ENCODE results near the gene IRX3. TPM values are rescaled to one million over a fixed set of nuclear protein-coding genes. Genes with fewer than 3 reads are reported as not detected.

The IRX3 gene
- total RNA-seq, 2 donors from 2014 or later, result 33.2 to 95.1 TPM

DNA sequence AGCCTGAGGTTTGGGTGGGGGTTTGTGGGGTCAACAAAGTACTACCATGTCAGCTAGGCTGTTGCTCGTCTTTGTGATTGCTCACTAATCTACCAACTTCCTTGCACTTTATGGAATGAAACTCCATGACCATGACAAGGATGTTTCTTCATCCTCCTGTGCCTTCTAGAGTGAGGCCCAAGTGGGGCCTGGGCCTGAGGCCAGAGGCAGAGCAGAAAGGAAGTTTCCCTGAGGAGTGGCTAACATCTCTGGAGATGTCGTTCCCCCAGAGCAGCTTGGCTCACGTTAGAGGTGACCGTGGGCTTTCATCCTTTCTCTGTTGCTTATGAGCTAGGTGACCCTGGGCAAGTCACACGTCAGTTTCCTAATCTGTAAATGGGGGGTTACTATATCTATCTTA, 41.0 kb upstream of the IRX3 start:
- Histone ChIP-seq H3K27ac (no peak overlapping the region), H3K9me3 (no peaks in the 10 kb centered on the region), H3K27me3 (replicated peaks; ENCODE audit: insufficient read depth) (no peaks in the 10 kb centered on the region), H3K36me3 (no peaks in the 10 kb centered on the region), H3K4me1 (replicated peaks) (no peaks in the 10 kb centered on the region), H3K4me3 (no peak overlapping the region)
- TF ChIP-seq POLR2AphosphoS5 (IDR thresholded peaks at IDR 0.05), result no peak
- TF ChIP-seq, protein P1, sequence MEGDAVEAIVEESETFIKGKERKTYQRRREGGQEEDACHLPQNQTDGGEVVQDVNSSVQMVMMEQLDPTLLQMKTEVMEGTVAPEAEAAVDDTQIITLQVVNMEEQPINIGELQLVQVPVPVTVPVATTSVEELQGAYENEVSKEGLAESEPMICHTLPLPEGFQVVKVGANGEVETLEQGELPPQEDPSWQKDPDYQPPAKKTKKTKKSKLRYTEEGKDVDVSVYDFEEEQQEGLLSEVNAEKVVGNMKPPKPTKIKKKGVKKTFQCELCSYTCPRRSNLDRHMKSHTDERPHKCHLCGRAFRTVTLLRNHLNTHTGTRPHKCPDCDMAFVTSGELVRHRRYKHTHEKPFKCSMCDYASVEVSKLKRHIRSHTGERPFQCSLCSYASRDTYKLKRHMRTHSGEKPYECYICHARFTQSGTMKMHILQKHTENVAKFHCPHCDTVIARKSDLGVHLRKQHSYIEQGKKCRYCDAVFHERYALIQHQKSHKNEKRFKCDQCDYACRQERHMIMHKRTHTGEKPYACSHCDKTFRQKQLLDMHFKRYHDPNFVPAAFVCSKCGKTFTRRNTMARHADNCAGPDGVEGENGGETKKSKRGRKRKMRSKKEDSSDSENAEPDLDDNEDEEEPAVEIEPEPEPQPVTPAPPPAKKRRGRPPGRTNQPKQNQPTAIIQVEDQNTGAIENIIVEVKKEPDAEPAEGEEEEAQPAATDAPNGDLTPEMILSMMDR (IDR thresholded peaks at IDR 0.05), result no peak
- no peak for TF ChIP-seq POLR2A (IDR thresholded peaks at IDR 0.05)
- WGBS, result 88% methylated on average over 5 of the region's 5 CpGs
- DNase-seq (ENCODE audit: low spot score), result no peak
- intact Hi-C loops (cut with DNase I), result no loop called here

DNA sequence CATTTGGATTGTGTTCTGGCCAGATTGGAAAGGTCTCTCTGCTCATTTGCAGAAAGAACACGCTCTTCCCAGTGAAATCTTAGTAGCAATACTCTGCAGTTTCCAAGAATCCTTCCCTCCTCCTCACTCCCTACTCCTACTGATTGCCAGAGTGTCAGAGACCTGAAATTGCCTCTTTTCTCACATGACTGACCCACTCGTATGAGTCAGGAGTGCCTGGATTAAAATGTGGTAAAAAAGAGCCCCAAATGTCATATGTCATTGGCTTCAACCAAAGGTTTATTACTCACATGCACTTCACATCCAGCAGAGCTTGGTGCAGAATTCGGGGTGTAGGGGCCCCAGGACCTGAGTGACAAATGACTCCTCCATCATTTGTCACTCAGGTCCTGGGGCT, 39.7 kb upstream of the IRX3 start:
- 69% methylated on average over 3 of the region's 3 CpGs for WGBS
- H3K9me3 ChIP-seq, result no peaks in the 10 kb centered on the region
- no peak overlapping the region for H3K27ac ChIP-seq
- no peak for DNase-seq (ENCODE audit: low spot score)
- TF ChIP-seq, protein P1 (IDR thresholded peaks at IDR 0.05), result no peak
- no peak for TF ChIP-seq POLR2AphosphoS5 (IDR thresholded peaks at IDR 0.05)
- TF ChIP-seq POLR2A (IDR thresholded peaks at IDR 0.05), result no peak
- H3K4me3 ChIP-seq, result no peak overlapping the region
- intact Hi-C loops (cut with DNase I), result no loop called here
- no peaks in the 10 kb centered on the region for H3K36me3 ChIP-seq
- H3K27me3 ChIP-seq (replicated peaks; ENCODE audit: insufficient read depth), result no peaks in the 10 kb centered on the region
- H3K4me1 ChIP-seq (replicated peaks), result no peaks in the 10 kb centered on the region

DNA sequence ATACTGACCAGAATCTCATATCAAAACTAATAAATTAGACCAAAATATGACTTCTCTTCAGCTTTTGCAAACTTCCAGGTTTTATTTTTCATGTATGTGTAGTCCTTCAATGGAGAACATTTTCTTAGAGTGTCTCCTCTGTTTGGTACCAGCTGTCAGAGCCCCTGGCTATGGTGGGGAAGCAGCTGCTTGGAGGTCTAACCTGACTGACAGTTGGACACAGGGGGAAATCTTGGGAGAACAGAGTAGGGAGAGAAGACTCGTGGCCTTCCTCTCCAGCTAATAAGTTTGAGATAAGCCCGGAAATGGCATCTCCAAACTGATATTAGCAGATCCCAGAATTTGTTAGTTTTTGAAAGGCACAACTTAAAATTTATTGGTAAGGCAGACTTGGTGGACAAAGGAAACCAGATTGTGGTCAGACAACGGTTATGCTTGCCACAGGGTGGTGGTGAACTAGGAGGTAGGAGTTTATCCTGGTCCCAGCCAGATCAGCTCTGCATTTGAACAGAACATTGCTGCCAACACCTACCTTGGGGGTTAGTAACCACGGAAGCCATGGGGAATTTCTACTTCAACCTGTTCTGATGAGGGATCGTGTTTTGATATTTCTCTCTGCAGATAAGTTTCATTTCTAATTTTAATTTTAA, 39.2 kb upstream of the IRX3 start:
- Histone ChIP-seq H3K27ac (no peak overlapping the region), H3K4me3 (no peak overlapping the region), H3K9me3 (no peaks in the 10 kb centered on the region), H3K36me3 (no peaks in the 10 kb centered on the region), H3K4me1 (replicated peaks) (no peaks in the 10 kb centered on the region), H3K27me3 (replicated peaks; ENCODE audit: insufficient read depth) (no peaks in the 10 kb centered on the region)
- DNase-seq (ENCODE audit: low spot score), result no peak
- intact Hi-C loops (cut with DNase I), result no loop called here
- TF ChIP-seq POLR2AphosphoS5 (IDR thresholded peaks at IDR 0.05) (no peak), POLR2A (IDR thresholded peaks at IDR 0.05) (no peak)
- TF ChIP-seq, protein P1 (IDR thresholded peaks at IDR 0.05), result no peak
- 61% methylated on average over 5 of the region's 5 CpGs for WGBS

DNA sequence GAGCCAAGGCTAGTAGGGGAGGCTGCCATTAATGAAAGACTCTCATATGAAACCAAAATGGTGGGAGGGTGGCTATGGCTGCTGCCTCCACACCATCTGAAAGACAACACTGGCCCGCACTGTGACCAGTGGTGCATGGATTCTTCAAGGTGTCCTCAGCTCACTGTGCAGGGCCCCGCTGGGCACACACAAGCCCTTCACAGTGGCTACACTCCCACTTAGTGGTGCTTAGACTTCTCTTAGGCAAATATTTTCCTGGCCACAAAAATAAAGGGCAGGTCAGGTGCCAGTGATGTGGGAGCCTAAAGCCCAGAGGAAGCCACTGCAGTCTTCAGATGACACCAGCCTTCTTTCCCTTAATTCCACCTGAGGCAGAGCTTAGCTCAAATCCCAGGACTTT, 38.1 kb upstream of the IRX3 start:
- DNase-seq (ENCODE audit: low spot score), result no peak
- Histone ChIP-seq H3K27ac (no peak overlapping the region), H3K9me3 (no peaks in the 10 kb centered on the region), H3K27me3 (replicated peaks; ENCODE audit: insufficient read depth) (no peaks in the 10 kb centered on the region), H3K4me3 (no peak overlapping the region), H3K36me3 (no peaks in the 10 kb centered on the region), H3K4me1 (replicated peaks) (no peaks in the 10 kb centered on the region)
- TF ChIP-seq POLR2A (IDR thresholded peaks at IDR 0.05) (no peak), POLR2AphosphoS5 (IDR thresholded peaks at IDR 0.05) (no peak)
- TF ChIP-seq, protein P1 (IDR thresholded peaks at IDR 0.05), result no peak
- intact Hi-C loops (cut with DNase I), result no loop called here
- WGBS, result 95% methylated on average over 2 of the region's 2 CpGs

DNA sequence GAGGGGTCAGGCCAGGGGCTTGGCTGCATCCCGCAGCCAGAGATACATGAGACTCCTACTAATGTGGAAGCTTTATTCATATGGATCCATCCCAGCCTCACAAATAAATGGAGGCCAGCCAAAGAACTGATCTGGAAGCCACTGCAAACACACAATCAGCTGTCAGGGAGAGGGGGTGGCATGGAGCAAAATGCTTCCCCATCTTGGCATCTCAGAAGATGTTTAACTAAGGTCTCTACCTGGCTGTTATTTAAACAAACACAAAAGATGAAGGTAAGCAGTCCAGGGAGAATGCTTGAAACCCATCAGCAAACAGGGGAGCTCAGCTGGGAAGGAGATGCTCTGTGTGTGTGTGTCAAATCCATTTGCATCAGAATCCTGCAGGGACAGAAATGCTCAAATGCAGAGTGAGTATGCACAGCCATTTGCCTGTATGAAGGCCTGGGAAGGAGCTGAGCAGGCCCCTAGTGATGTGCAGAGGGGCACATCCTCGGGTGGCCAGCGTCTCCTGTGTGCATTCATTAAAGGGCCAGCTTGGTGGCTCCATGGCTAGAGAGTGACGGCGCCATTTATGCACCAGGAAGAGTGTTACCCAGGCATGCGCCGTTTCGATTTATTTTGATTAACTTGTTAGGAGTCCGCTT, 34.2 kb upstream of the IRX3 start:
- no peak for DNase-seq (ENCODE audit: low spot score)
- intact Hi-C loops (cut with DNase I), result no loop called here
- WGBS, result 82% methylated on average over 9 of the region's 9 CpGs
- no peaks in the 10 kb centered on the region for H3K4me1 ChIP-seq (replicated peaks)
- TF ChIP-seq, protein P1 (IDR thresholded peaks at IDR 0.05), result no peak
- TF ChIP-seq POLR2A (IDR thresholded peaks at IDR 0.05) (no peak), POLR2AphosphoS5 (IDR thresholded peaks at IDR 0.05) (no peak)
- no peaks in the 10 kb centered on the region for H3K36me3 ChIP-seq
- no peak overlapping the region for H3K4me3 ChIP-seq
- no peak overlapping the region for H3K27ac ChIP-seq
- no peaks in the 10 kb centered on the region for H3K9me3 ChIP-seq
- no peaks in the 10 kb centered on the region for H3K27me3 ChIP-seq (replicated peaks; ENCODE audit: insufficient read depth)

Data from prostate gland (tissue), 2 donors.